IMR-90 (cell line): ENCODE data around the gene FAU. TPM values are rescaled to one million over a fixed set of nuclear protein-coding genes. Genes with fewer than 3 reads are reported as not detected.
A peak's percentile ranks its signal among the peaks of the same experiment; 100 is the strongest.

ENCODE experiments used
- ATAC-seq: fragments of 200-7000 bp; cut with Tn5 transposase; 2 replicates; pipeline ENCODE4 v1.9.1; 2020; ENCODE audit warnings: low read depth, mild to moderate bottlenecking, moderate library complexity
- BruUV-seq: library from RNA; stranded (reverse); fragments of 400-500 nt; replicated peaks from 2 replicates; lab custom pipeline; 2021; lab: Mats Ljungman, UMichigan
- CTCF ChIA-PET: fragments of 300-600 bp; formaldehyde crosslinking; extraction: SDS; loops from one replicate; lab custom pipeline; 2021; ENCODE audit warnings: antibody characterized with exemption; lab: Yijun Ruan, JAX
- POLR2A ChIA-PET: fragments of 300-600 bp; sonication (Branson Sonifier 250); formaldehyde crosslinking; loops from one replicate; lab custom pipeline; 2022; ENCODE audit warnings: antibody characterized with exemption; ENCODE audit not compliant: unreplicated experiment; lab: Charles Lee
- DNase-seq: peaks from one replicate; pipeline ENCODE4 v3.0.0; 2013
- H2AFZ ChIP-seq: replicated peaks from 2 replicates; pipeline ENCODE3; 2013; ENCODE audit warnings: low read length, mild to moderate bottlenecking; ENCODE audit not compliant: poor library complexity
- H2AK5ac ChIP-seq: 2 replicates; pipeline ENCODE4 v1.6.1; 2013; ENCODE audit warnings: low read depth, low read length, inconsistent platforms
- H2AK9ac ChIP-seq: replicated peaks from 2 replicates; pipeline ENCODE3; 2013; ENCODE audit warnings: mild to moderate bottlenecking, low read depth, low read length, moderate library complexity; ENCODE audit not compliant: poor library complexity
- H2BK120ac ChIP-seq: 2 replicates; pipeline ENCODE4 v1.6.1; 2013; ENCODE audit warnings: low read depth, low read length, inconsistent platforms
- H2BK15ac ChIP-seq: 3 replicates; pipeline ENCODE4 v1.6.1; 2013; ENCODE audit warnings: low read depth, low read length, inconsistent platforms
- H2BK20ac ChIP-seq: 2 replicates; pipeline ENCODE4 v1.6.1; 2013; ENCODE audit warnings: low read depth, mild to moderate bottlenecking, inconsistent platforms, low read length, moderate library complexity
- H2BK5ac ChIP-seq: 2 replicates; pipeline ENCODE4 v1.6.1; 2013; ENCODE audit warnings: mild to moderate bottlenecking, low read depth, low read length, inconsistent platforms; ENCODE audit not compliant: poor library complexity, severe bottlenecking
- H3K14ac ChIP-seq: replicated peaks from 2 replicates; pipeline ENCODE4 v1.6.1; 2013; ENCODE audit warnings: low read depth, low read length, inconsistent platforms
- H3K18ac ChIP-seq: 2 replicates; pipeline ENCODE4 v1.6.1; 2013; ENCODE audit warnings: low read depth, low read length, control low read depth
- H3K23ac ChIP-seq: 2 replicates; pipeline ENCODE4 v1.6.1; 2013; ENCODE audit warnings: low read depth, low read length, inconsistent platforms
- H3K27ac ChIP-seq: 2 replicates; pipeline ENCODE4 v1.5.1; 2013; ENCODE audit warnings: mild to moderate bottlenecking, control low read depth, low read length; ENCODE audit not compliant: insufficient read depth
- H3K27me3 ChIP-seq: 2 replicates; pipeline ENCODE4 v1.6.1; 2013; ENCODE audit warnings: low read length; ENCODE audit not compliant: control insufficient read depth, insufficient read depth
- H3K36me3 ChIP-seq: 2 replicates; pipeline ENCODE4 v1.6.1; 2013; ENCODE audit warnings: low read length, mixed read lengths; ENCODE audit not compliant: control insufficient read depth, insufficient read depth
- H3K4ac ChIP-seq: 2 replicates; pipeline ENCODE4 v1.6.1; 2013; ENCODE audit warnings: low read depth, low read length, inconsistent platforms
- H3K4me1 ChIP-seq: 2 replicates; pipeline ENCODE4 v1.6.1; 2013; ENCODE audit warnings: low read length, mixed read lengths; ENCODE audit not compliant: control insufficient read depth, insufficient read depth
- H3K4me2 ChIP-seq: 2 replicates; pipeline ENCODE4 v1.6.1; 2013; ENCODE audit warnings: low read depth, mild to moderate bottlenecking, control low read depth, low read length, moderate library complexity
- H3K4me3 ChIP-seq: 2 replicates; pipeline ENCODE4 v1.5.1; 2013; ENCODE audit warnings: low read depth, mild to moderate bottlenecking, control low read depth, low read length, moderate library complexity; ENCODE audit not compliant: insufficient read depth
- H3K56ac ChIP-seq: 2 replicates; pipeline ENCODE4 v1.6.1; 2013; ENCODE audit warnings: low read length, inconsistent platforms; ENCODE audit not compliant: insufficient read depth; ENCODE audit errors: extremely low read depth
- H3K79me1 ChIP-seq, 2 experiments: 2 replicates each; pipeline ENCODE4 v1.6.1; 2013; ENCODE audit warnings: low read length in 2 of 2, inconsistent platforms in 1 of 2, low read depth in 1 of 2
- H3K9ac ChIP-seq: 2 replicates; pipeline ENCODE4 v1.6.1; 2013; ENCODE audit warnings: low read depth, low read length, control low read depth
- H3K9me1 ChIP-seq: 2 replicates; pipeline ENCODE4 v1.6.1; 2013; ENCODE audit warnings: low read length, inconsistent platforms; ENCODE audit not compliant: insufficient read depth
- H3K9me3 ChIP-seq: 2 replicates; pipeline ENCODE4 v1.6.1; 2013; ENCODE audit warnings: low read length; ENCODE audit not compliant: control insufficient read depth, insufficient read depth
- H4K20me1 ChIP-seq: 2 replicates; pipeline ENCODE4 v1.6.1; 2013; ENCODE audit warnings: low read length, inconsistent platforms; ENCODE audit not compliant: insufficient read depth
- H4K5ac ChIP-seq: 2 replicates; pipeline ENCODE4 v1.6.1; 2013; ENCODE audit warnings: mild to moderate bottlenecking, low read depth, low read length, control low read depth
- H4K8ac ChIP-seq, 2 experiments: 2 replicates each; pipeline ENCODE4 v1.6.1; 2013; ENCODE audit warnings: low read depth in 2 of 2, low read length in 2 of 2, control low read depth in 1 of 2, inconsistent platforms in 1 of 2
- H4K91ac ChIP-seq: 2 replicates; pipeline ENCODE4 v1.6.1; 2013; ENCODE audit warnings: low read depth, low read length, inconsistent platforms; ENCODE audit not compliant: insufficient read depth
- CEBPB ChIP-seq: IDR thresholded peaks from 2 replicates; pipeline ENCODE4 v1.6.1; 2012; ENCODE audit warnings: low read depth, low read length, improper control_type of control experiment
- MAFK ChIP-seq: IDR thresholded peaks from 2 replicates; pipeline ENCODE4 v1.6.1; 2012; ENCODE audit warnings: low read depth, low read length, improper control_type of control experiment
- WGBS, 2 experiments: methylation state at CpG; one replicate each; pipeline versions ENCODE4 v1.1.5 to v1.1.7; 2013; ENCODE audit warnings: missing lambda C conversion rate in 2 of 2; ENCODE audit not compliant: insufficient read length in 1 of 2; ENCODE audit errors: extremely low coverage in 2 of 2; 5-methylcytosine and 5-hydroxymethylcytosine counted together
- dilution Hi-C: fragments of 300-500 bp; cut with HindIII; formaldehyde crosslinking; loops from one replicate; pipeline ENCODE4 v1.14.3; 2018; ENCODE audit warnings: low sequenced_read_pairs; ENCODE audit not compliant: unreplicated experiment
- in situ Hi-C: fragments of 300-500 bp; cut with MboI; formaldehyde crosslinking; loops from 3 replicates; pipeline ENCODE4 v1.14.3; 2019; ENCODE audit warnings: low sequenced_read_pairs, inconsistent platforms, mixed read lengths
- intact Hi-C: fragments of 100-400 bp; cut with micrococcal nuclease; formaldehyde crosslinking; loops from 2 replicates; pipeline ENCODE4 v1.10.0; 2022
- polyA plus RNA-seq, 3 experiments: library from polyadenylated mRNA; depleted of rRNA; stranded (reverse); fragments of >200 nt; gene quantifications; 2 replicates each; pipeline ENCODE4 v1.2.3, GENCODE V29; 2012; ENCODE audit warnings: low replicate concordance in 1 of 3
- total RNA-seq: library from RNA; depleted of rRNA; stranded (reverse); fragments of >200 nt; gene quantifications from 2 replicates; pipeline ENCODE4 v1.2.3, GENCODE V29; 2012

The FAU gene
- total and polyA plus RNA-seq, 2 of the 4 experiments (the other 2 are of a cell fraction), result 189 to 652 TPM

- H3K14ac ChIP-seq, result no peak overlapping the region
- H3K79me1 ChIP-seq, result peaks cover 3 to 6% of the 10 kb centered on the region in 2 experiments; a peak in 3 of 4 replicates
- no peaks in the 10 kb centered on the region for H4K20me1 ChIP-seq
- H4K5ac ChIP-seq, result no peak overlapping the region
- H2BK5ac ChIP-seq, result no peak overlapping the region
- no peak overlapping the region for H2BK120ac ChIP-seq
- intact Hi-C loops, result no loop called here
- H3K27me3 ChIP-seq, result no peaks in the 10 kb centered on the region
- no peak overlapping the region for H2BK20ac ChIP-seq
- H2AFZ ChIP-seq, result no peak overlapping the region
- no peak for DNase-seq
- H3K18ac ChIP-seq, result no peak overlapping the region
- H3K4me3 ChIP-seq, result no peak overlapping the region
- in situ Hi-C loops, result no loop called here
- BruUV-seq, result no TSS peak
- H4K8ac ChIP-seq, result no peak overlapping the region
- TF ChIP-seq CEBPB (no peak), MAFK (no peak)
- no peak overlapping the region for H3K4ac ChIP-seq
- H3K23ac ChIP-seq, result no peak overlapping the region
- WGBS, 2 experiments, result no CpG with 5 or more reads among the region's 1 CpG
- no peak overlapping the region for H3K27ac ChIP-seq
- H2BK15ac ChIP-seq, result no peak overlapping the region
- H3K9me1 ChIP-seq, result no peaks in the 10 kb centered on the region; the same call in 1 of the 2 replicates
- no peak overlapping the region for H4K91ac ChIP-seq
- CTCF ChIA-PET, result no interaction called here
- H2AK9ac ChIP-seq, result peak overlapping the region; percentile 42
- H3K9ac ChIP-seq, result no peak overlapping the region
- POLR2A ChIA-PET, result no interaction called here
- H2AK5ac ChIP-seq, result no peak overlapping the region
- no peak overlapping the region for H3K4me2 ChIP-seq
- no peak overlapping the region for H3K56ac ChIP-seq
- dilution Hi-C loops, result no loop called here
- no peaks in the 10 kb centered on the region for H3K9me3 ChIP-seq
- H3K36me3 ChIP-seq, result no peaks in the 10 kb centered on the region; the same call in none of the 2 replicates
- no peaks in the 10 kb centered on the region for H3K4me1 ChIP-seq
- ATAC-seq, result no peak
Observed at GRCh38 chr11:65072631-65072966, 49.3 kb downstream of the FAU start.
